Measurements from ENCODE around the gene KAZN. TPM values are rescaled to one million over a fixed set of nuclear protein-coding genes. Genes with fewer than 3 reads are reported as not detected.

KAZN gene
- total RNA-seq, 1 donor from 2014 or later = 2.8 TPM

- no peak for DNase-seq (ENCODE audit: low read depth)
- H3K27me3 ChIP-seq (ENCODE audit: control insufficient read depth, insufficient read depth, low read length) = no peaks in the 10 kb centered on the region
- TF ChIP-seq, protein P1, sequence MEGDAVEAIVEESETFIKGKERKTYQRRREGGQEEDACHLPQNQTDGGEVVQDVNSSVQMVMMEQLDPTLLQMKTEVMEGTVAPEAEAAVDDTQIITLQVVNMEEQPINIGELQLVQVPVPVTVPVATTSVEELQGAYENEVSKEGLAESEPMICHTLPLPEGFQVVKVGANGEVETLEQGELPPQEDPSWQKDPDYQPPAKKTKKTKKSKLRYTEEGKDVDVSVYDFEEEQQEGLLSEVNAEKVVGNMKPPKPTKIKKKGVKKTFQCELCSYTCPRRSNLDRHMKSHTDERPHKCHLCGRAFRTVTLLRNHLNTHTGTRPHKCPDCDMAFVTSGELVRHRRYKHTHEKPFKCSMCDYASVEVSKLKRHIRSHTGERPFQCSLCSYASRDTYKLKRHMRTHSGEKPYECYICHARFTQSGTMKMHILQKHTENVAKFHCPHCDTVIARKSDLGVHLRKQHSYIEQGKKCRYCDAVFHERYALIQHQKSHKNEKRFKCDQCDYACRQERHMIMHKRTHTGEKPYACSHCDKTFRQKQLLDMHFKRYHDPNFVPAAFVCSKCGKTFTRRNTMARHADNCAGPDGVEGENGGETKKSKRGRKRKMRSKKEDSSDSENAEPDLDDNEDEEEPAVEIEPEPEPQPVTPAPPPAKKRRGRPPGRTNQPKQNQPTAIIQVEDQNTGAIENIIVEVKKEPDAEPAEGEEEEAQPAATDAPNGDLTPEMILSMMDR (IDR thresholded peaks at IDR 0.05; ENCODE audit: insufficient read depth, low read length, poor library complexity, severe bottlenecking) = no peak
These were observed 389.5 kb downstream of the KAZN start for GRCh38 chr1:14987829-14988603.

DNA sequence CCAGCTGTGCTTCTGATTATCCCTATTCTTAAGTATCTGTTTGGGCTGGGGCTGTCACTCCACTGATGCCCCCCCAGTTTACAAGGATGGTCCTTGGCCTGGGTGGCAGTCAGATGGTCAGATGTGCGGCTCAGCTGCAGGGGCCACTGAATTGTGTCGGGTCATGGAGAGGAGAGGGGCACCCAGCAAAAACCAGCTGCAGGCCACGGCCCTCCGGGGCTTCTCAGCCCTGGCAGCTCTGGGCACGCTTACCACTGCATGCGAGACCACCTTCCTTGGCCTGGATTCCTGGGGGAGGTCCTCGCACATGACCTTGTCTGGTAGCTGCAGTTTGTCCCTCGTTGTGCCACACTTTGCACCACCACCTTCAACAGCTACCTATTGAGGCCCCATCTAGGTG lies 390.2 kb downstream of the KAZN start:
- TF ChIP-seq, protein P1 (IDR thresholded peaks at IDR 0.05; ENCODE audit: insufficient read depth, low read length, poor library complexity, severe bottlenecking) = no peak
- no peaks in the 10 kb centered on the region for H3K36me3 ChIP-seq (ENCODE audit: control insufficient read depth, insufficient read depth, low read length)
- no peak for DNase-seq (ENCODE audit: low read depth)
- no peaks in the 10 kb centered on the region for H3K27me3 ChIP-seq (ENCODE audit: control insufficient read depth, insufficient read depth, low read length)
- H3K4me3 ChIP-seq (ENCODE audit: low read depth, low read length) = no peak overlapping the region

More at GRCh38 chr1:14987829-14988603, 389.5 kb downstream of the KAZN start:
- H3K36me3 ChIP-seq (ENCODE audit: control insufficient read depth, insufficient read depth, low read length) = no peaks in the 10 kb centered on the region
- no peak overlapping the region for H3K4me3 ChIP-seq (ENCODE audit: low read depth, low read length)

- TF ChIP-seq, protein P1 (IDR thresholded peaks at IDR 0.05; ENCODE audit: insufficient read depth, low read length, poor library complexity, severe bottlenecking) = no peak
- Histone ChIP-seq H3K27me3 (ENCODE audit: control insufficient read depth, insufficient read depth, low read length) (no peaks in the 10 kb centered on the region), H3K4me3 (ENCODE audit: low read depth, low read length) (no peak overlapping the region), H3K36me3 (ENCODE audit: control insufficient read depth, insufficient read depth, low read length) (no peaks in the 10 kb centered on the region)
- DNase-seq (ENCODE audit: low read depth) = no peak
These were observed 391.6 kb downstream of the KAZN start for GRCh38 chr1:14989931-14990728.

DNA sequence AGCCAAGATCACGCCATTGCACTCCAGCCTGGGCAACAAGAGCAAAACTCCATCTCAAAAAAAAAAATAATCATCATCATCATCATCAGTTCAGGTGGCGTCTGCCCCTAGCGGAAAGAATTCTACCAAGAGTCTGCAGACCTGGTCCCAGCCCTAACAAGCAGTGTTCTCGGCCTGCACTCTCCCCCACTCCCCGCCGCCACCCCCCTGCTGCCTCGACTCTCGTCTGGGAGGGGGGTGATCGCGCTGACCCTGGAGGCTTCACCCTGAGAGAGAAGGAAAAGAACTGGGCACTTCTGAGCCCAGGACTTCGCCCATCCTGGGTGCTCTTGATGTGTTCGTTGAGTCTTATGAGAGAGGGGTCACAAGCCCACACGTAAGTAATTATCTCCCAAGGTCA lies 394.9 kb downstream of the KAZN start:
- DNase-seq (ENCODE audit: low read depth) = no peak
- Histone ChIP-seq H3K27me3 (ENCODE audit: control insufficient read depth, insufficient read depth, low read length) (no peaks in the 10 kb centered on the region), H3K36me3 (ENCODE audit: control insufficient read depth, insufficient read depth, low read length) (no peaks in the 10 kb centered on the region), H3K4me3 (ENCODE audit: low read depth, low read length) (no peak overlapping the region)
- TF ChIP-seq, protein P1 (IDR thresholded peaks at IDR 0.05; ENCODE audit: insufficient read depth, low read length, poor library complexity, severe bottlenecking) = no peak

GRCh38 chr1:14994148-14994547 lies 395.7 kb downstream of the KAZN start:
- Histone ChIP-seq H3K27me3 (ENCODE audit: control insufficient read depth, insufficient read depth, low read length) (no peaks in the 10 kb centered on the region), H3K4me3 (ENCODE audit: low read depth, low read length) (no peak overlapping the region), H3K36me3 (ENCODE audit: control insufficient read depth, insufficient read depth, low read length) (no peaks in the 10 kb centered on the region)
- DNase-seq (ENCODE audit: low read depth) = no peak
- TF ChIP-seq, protein P1 (IDR thresholded peaks at IDR 0.05; ENCODE audit: insufficient read depth, low read length, poor library complexity, severe bottlenecking) = no peak

All from kidney epithelial cell (primary cell).